Activated CD4-positive, alpha-beta T cell treated with anti-CD3 and anti-CD28 coated beads, Interleukin-2, amount 50 U/mL, for 48 hours (primary cell): ENCODE data around the gene ABLIM2.

Source experiments
- DNase-seq, 2 experiments: peaks; one replicate each; pipeline ENCODE4 v3.0.0-alpha.2; 2020

ABLIM2 gene

GRCh38 chr4:7993671-7994070 lies 164.9 kb downstream of the ABLIM2 start:
- no peak for DNase-seq

- DNase-seq: no peak
Measured at GRCh38 chr4:7992846-7993245, 165.8 kb downstream of the ABLIM2 start.

- no peak for DNase-seq
Measured at GRCh38 chr4:7990807-7991459, 167.7 kb downstream of the ABLIM2 start.

DNA sequence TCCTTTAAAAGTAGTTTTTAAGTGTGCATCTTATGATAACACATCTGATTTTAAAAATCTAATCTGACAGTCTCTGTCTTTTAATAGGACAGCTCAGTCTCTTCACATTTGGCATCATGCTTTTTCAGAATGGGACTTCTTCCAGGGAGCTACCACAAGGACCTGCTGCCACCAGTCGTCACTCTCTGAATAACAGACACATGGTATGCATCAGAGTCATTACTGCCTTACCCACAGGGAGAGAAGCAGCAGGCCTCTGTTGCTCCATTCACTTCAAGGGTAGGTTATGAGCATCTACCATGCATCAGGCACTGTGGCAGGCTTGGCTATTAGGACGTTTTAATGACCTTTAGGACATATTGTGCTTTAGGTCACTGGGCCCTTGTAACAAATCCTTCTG lies 169.0 kb downstream of the ABLIM2 start:
- no peak for DNase-seq

- DNase-seq: no peak
Measured at GRCh38 chr4:7988437-7988836, 170.2 kb downstream of the ABLIM2 start.

GRCh38 chr4:7987148-7987989 lies 171.2 kb downstream of the ABLIM2 start:
- peak; percentile 83 to 87 for DNase-seq

GRCh38 chr4:7985891-7986441 lies 172.6 kb downstream of the ABLIM2 start:
- no peak for DNase-seq

DNA sequence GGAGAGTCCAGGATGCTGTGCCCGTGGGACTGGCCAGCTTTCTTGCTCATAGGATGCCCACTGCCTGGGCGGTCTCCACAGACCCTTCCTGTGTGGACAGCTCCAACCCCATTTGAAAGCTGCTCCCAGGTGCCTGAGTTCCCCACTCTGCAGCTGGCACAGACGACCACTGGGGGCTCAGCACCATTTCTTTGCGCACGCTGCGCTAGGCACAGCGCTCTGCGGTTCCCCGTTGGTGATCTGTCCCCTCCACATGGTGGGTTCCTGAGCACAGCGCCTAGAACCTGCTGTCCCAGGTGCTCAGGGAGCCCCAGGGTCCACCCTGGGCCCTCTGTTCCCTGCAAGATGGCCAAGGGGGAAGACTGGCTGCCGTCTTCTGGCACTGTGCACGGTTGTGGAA lies 173.5 kb downstream of the ABLIM2 start:
- DNase-seq: no peak

- DNase-seq: no peak
Measured at GRCh38 chr4:7984286-7984925, 174.2 kb downstream of the ABLIM2 start.

- DNase-seq: no peak
Measured at GRCh38 chr4:7983296-7983695, 175.3 kb downstream of the ABLIM2 start.

DNA sequence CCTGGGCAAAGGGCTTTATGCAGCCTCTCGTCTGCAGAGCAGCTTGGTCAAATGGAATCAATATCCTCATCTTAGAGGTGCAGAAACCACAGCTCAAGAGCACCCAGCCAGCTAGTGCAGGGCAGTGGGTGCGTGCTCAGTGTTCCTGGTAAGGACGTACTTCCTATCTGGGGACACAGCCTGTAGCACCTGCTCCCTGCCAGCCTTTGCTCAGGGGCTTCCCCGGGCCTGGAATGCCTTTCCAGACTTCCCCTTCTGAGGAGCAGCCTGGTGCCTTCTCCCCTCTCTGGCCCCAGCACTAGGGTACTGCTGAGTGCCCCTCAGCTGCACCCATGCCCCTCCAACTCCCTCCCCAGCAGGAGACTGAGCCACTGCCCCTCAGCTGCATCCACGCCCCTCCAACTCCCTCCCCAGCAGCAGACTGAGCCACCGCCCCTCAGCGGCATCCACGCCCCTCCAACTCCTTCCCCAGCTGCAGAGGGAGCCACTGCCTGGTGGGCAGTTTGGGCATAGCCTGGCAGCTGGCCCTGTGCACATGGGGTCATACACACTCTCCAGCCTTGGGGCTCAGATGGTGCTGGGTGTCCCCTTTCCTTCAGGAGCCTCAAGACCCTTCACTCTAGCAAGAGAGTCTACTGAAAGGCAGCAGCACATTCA lies 176.7 kb downstream of the ABLIM2 start:
- no peak for DNase-seq

DNA sequence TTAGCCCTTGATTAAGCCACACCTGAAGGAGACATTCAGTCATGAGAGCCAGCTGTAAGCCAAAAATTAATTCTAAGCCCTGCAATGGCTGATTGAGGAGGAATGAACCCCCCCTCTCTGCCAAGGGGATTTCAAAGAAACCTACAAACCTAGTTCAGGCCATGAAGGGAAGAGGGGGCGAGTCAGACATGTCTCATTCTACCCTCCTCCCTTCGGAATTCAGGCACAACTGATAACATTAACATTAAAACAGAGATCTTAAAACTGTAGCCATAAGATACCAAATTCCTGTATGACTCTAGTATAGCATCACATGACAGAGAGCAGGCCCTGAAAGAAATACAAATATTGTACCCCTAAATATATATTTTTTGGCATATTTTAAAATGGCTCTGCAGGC lies 178.6 kb downstream of the ABLIM2 start:
- no peak for DNase-seq

DNA sequence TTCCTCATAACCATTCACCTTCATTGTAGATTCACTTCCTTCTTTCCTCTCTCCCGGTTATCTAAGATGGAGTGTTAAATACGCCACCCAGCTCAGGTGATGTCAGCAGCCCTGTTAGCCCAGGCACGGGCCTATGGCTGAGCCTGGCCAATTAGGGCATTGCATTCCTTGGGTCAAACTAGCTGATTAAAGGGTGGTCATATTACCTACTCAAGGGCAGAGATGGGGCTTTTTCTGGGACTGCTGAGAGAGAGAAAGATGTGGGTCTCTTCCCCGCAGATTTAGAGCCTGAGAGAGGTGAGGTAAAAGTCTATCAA lies 179.0 kb downstream of the ABLIM2 start:
- no peak for DNase-seq

DNA sequence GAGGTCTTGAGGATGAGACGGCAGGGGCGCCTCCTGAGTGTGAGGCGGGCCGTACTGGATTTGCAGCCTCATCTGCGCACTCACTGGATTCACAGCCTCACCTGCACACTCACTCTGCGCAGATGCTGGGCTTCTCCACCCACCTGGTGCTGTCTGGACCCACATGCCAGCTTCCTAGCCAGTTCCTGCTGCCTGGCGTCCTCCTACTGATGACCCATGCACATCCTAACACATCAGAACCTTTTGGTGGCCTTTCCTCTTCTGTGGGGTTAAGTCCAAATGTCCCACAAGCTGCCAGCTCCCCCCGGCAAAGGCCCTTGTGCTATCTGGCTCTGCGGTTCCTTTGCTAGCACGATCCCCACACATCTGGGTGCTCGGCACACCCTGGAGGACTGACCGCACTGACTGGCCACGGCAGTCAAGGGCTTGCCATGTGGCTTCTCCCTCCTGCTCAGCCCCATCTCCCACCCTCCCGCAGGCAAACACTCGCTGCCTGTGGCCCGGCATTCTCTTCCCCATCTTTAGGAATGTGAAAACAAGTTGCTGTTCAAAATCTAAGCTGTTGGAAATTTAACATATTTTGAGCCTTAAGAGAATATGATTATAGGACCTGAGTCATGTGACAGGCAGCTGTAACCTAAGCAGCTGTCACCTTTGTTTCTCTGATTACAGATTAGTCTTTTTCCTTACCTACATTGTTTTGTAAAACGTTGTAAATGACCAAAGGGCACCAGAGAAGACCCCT lies 179.5 kb downstream of the ABLIM2 start:
- DNase-seq: no peak

DNA sequence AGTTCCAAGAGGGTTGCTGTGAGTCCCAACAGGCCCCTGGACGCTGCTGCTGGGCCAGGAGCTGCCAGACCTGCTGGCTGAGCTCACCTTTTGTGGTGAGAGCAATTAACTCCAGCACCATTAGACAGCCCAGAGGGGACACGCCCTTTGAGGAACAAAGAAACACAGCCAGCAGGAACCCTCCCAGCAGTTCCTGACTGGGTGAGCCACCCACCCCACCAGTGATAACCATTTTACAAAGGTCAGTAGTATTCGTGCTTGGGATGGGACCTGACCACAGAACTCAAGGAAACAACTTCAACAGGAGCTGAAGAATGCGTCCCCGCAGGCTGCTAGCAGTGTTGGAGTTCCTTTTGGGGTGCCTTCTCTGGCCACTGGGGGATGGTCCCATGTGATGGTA lies 180.1 kb downstream of the ABLIM2 start:
- no peak for DNase-seq

GRCh38 chr4:7976634-7977033 lies 182.0 kb downstream of the ABLIM2 start:
- no peak for DNase-seq

DNA sequence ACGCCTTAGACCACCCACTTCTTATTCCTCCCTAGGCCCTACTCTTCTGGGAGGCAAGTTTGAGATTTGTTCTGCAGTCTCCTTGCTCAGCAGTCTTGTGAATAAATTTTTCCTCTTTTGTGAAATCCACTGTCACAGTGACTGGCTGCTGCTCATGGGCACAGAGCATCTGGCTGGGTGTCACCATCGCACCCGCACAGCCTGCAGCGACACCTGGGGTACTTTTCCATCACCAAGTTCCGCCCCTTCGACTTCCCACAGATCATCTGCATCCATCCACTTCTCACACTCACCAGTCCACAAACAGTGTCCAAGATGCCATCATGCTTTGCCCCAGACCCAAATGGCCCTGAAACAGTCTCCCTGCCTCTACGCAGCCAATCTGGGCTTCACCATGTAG lies 182.6 kb downstream of the ABLIM2 start:
- DNase-seq: no peak

GRCh38 chr4:7974425-7974824 lies 184.2 kb downstream of the ABLIM2 start:
- no peak for DNase-seq

DNA sequence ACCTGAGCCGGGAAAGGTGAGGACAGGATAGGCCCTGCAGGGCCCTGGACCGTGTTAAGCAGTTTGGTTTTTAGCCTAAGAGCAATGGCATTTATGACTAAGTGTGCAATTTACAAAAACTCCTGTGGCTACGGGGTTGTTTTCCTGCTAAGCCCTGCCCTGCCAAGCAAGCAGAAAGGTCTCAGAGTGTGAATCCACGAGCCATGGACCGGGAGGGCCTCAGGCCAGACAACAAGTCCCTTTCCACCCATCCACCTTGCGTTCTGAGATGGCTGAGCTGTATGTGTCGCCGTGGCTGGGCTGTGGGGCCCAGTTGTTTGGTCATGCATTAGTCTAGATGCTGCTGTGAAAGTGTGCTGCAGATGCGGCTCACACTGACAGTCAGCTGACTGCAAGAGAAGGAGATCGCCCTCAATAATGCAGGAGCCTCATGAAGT lies 185.1 kb downstream of the ABLIM2 start:
- DNase-seq: peak in 1 of 2 experiments; percentile 40

- peak; percentile 48 to 57 for DNase-seq
Measured at GRCh38 chr4:7971881-7972500, 186.6 kb downstream of the ABLIM2 start.

GRCh38 chr4:7971159-7971631 lies 187.4 kb downstream of the ABLIM2 start:
- DNase-seq: no peak
